Lower leg skin (tissue), 4 donors: ENCODE measurements around the gene ESYT2. TPM values are rescaled to one million over a fixed set of nuclear protein-coding genes. Genes with fewer than 3 reads are reported as not detected.

Experiments
- DNase-seq, 2 donors: peaks; one replicate each; pipeline ENCODE4 v3.0.0-alpha.2; 2019; ENCODE audit warnings: low spot score in 2 of 2
- H3K4me3 ChIP-seq: fragments of 200-600 bp; sonication (generic); 2 replicates; pipeline ENCODE4 v1.5.1; 2017; ENCODE audit warnings: mild to moderate bottlenecking, low read depth; ENCODE audit not compliant: poor library complexity, severe bottlenecking
- CTCF ChIP-seq, 3 donors: fragments of 450-650 bp; IDR thresholded peaks; one replicate each; pipeline ENCODE4 v1.5.1; 2016; ENCODE audit warnings: antibody characterized with exemption in 3 of 3, mild to moderate bottlenecking in 3 of 3, moderate library complexity in 2 of 3
- POLR2A ChIP-seq, 2 donors: fragments of 450-650 bp; IDR thresholded peaks; one replicate each; pipeline ENCODE4 v1.6.1; 2016 to 2017; ENCODE audit warnings: antibody characterized with exemption in 2 of 2, mild to moderate bottlenecking in 1 of 2, moderate library complexity in 1 of 2
- intact Hi-C: fragments of 100-400 bp; cut with DNase I; formaldehyde crosslinking; loops from one replicate; pipeline ENCODE4 v1.15.0; 2023; ENCODE audit warnings: low total_unique reads
- total RNA-seq, 4 donors: library from RNA; depleted of rRNA; stranded (reverse); fragments of >200 nt; gene quantifications; one replicate each; pipeline ENCODE4 v1.1.0, GENCODE V29; 2016

Gene ESYT2
- total RNA-seq, 4 donors from 2014 or later: 75.5 to 101 (median 78.0) TPM

GRCh38 chr7:158682456-158682855 lies 146.9 kb downstream of the ESYT2 start:
- no peak for DNase-seq
- no peak for TF ChIP-seq CTCF (IDR thresholded peaks at IDR 0.05)
- no peak for TF ChIP-seq POLR2A (IDR thresholded peaks at IDR 0.05)
- no peak overlapping the region for H3K4me3 ChIP-seq
- intact Hi-C loops: no loop called here

Other genes with a start within 250 kb of the ESYT2 start
- gene PTPRN2, start 241.7 kb downstream of the ESYT2 start, total RNA-seq: 1 to 10 TPM in 2 of 4 donors, under 1 TPM in 2; 0.11 to 1.6 (median 0.92) TPM
- 1 to 10 TPM; 5.2 to 9.7 (median 6.1) TPM for gene NCAPG2, start 124.7 kb downstream of the ESYT2 start, total RNA-seq
- 10 to 100 TPM; 10.5 to 16.9 (median 13.0) TPM for gene DYNC2I1, start 27.0 kb upstream of the ESYT2 start, total RNA-seq